ENCODE measurements around the gene FAM131B.
A peak's percentile ranks its signal among the peaks of the same experiment; 100 is the strongest.

The FAM131B gene

DNA sequence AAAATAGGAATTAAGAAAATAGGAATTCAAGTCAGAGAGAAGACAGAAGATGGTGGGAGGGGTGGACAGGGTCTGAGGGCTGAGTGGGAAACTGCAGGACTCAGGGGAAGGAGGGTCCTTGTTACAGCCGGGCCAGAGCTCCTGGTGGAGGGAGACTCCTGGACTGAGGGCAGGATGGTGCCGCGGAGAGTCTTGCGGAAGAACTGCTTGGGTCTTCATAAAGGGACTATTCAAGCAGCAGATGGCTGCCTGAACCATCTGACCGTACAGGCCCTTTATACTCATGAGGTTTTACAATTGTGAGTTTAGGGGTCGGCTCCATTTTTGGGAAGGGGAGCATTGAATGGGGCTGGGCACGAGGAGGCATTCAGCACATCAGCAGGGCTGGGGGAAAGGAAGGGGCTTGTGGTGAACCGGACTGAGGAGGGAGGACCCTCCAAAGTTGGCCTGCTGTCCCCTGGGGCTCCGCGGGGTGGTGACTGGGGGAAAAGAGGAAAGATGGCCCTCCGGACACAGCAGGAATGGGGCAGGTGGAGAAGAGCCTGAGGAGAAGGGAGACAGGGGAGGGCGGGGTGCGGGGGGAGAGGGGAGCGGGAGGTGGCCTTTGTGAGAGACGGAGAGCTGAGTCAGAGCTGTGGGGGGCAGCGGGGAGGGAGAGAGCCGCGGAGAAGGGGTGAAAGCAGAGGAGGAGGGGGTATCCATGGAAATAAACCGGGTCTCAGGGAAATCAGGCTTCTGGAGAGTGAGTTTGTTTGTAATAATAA is 1.5 kb downstream of the FAM131B start:
- no peak for DNase-seq (ENCODE audit: low read depth in 4 of 4, low spot score in 1 of 4)

- DNase-seq (ENCODE audit: low read depth in 4 of 4, low spot score in 1 of 4), result no peak
These were observed 2.7 kb downstream of the FAM131B start for GRCh38 chr7:143359771-143360353.

DNA sequence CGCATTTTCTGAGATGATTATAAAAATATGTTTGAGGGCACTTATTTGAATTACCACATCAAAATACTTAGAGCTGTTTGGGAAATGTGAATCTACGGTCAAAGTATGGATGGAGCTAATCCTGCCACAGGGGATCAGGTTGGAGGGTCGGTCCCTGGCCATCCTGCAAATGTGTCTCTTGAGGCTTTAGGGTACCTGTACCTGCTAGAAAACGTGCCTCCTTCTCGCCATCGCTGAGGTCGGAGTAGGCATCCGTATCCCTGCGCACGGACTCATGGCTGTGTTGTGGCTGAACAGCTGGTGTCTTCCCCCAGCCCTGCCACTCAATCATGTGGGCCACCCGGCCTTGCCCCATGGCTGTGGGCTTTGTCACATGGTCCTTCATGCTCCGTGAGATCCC is 3.9 kb downstream of the FAM131B start:
- DNase-seq (ENCODE audit: low read depth in 4 of 4, low spot score in 1 of 4), result no peak

DNA sequence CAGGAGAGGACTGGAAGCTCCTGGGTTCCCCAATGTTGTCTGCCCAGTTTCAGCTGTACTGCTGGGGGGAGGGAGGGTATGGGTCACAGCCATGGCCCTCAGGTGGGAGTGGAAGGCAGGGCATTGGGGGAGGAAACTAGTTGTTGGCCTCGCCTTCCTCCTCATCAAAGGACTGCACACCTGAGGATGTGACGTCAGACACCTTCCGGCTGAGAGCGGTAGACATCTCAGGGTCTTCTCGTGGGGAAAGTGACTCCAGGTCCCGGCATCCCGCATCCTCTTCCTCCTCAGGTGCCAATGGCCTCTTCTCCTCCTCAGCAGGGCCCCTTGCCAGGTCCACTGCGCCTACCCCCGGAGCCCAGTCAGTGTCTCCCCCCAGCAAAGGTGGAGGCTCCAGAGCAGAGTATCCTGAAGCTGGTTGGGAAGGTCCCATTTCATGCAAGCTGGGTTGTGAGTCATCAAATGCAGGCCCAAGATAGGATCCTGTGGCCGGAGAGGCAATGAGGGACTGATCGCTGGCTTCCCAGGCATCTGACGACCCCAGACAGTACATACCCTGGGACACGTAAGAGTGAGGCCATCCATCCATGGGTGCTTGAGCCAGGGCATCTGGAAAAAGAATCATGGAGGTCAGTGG is 6.0 kb downstream of the FAM131B start:
- no peak for DNase-seq (ENCODE audit: low read depth in 4 of 4, low spot score in 1 of 4)

- DNase-seq (ENCODE audit: low read depth in 4 of 4, low spot score in 1 of 4), result no peak
These were observed 6.8 kb downstream of the FAM131B start for GRCh38 chr7:143355450-143356385.

DNA sequence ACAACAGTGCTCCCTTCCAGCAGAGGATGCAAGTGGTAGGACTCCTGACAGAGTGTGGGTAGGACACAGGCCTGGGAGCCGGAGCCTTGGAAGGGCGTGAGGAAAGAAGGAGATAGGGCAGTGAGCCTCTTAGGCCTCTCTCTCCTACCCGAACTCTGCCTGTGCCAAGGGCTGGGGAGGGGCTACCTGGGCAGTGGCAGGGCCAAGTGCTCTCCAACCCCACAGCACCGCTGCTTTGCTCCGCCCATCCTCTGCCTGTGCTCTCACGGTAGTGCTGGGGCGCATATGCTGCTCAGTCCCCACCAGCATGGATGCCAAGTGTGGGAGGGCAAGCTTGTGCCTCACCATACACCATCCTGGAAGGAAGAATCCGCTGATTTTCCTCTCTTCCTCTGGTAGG is 7.5 kb downstream of the FAM131B start:
- no peak for DNase-seq (ENCODE audit: low read depth in 4 of 4, low spot score in 1 of 4)

DNA sequence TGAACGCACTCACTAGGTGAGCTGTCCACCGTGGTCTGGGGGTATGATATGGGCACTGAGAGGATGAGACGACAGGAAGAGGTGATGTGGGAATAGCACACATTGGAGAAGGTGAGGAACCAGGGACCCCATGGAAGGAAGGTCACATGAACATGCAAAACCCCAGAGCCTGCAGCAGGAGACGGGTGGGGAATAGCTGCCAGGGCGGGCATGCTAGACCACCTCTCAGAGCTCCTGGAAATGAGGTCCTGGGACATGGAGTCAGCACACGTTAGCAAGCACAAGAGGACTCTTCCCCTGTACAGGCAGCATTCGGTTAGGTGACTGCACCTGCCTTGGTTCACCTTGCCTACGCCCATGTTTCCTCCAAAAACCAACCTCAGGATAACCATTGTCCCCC is 8.1 kb downstream of the FAM131B start:
- no peak for DNase-seq (ENCODE audit: low read depth in 4 of 4, low spot score in 1 of 4)

DNA sequence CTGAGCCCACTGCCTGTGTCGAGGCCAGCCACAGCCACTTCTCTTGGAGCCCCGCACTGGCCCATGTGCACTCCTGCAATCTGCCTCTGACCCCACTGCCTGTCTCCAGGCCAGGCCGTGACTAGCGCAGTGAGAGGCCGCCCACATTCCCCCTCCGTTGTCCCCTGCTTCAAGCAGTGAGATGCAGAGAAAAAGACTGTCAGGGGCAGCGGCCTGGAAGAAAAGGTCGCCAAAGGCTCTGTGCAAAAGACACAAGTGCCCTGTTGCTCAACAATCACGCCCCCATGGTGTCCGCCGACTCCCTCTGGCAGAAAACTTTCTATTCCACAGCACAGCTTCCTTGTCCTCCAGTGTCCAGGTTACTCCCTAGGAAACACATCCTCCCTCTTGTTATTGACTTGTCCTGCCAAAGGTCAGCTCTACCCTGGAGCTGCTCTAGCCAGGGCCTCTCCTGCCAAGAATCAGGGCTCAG is 9.9 kb downstream of the FAM131B start:
- DNase-seq (ENCODE audit: low read depth in 4 of 4, low spot score in 1 of 4), result no peak

GRCh38 chr7:143351574-143351973 is 10.9 kb downstream of the FAM131B start:
- no peak for DNase-seq (ENCODE audit: low read depth in 4 of 4, low spot score in 1 of 4)

DNA sequence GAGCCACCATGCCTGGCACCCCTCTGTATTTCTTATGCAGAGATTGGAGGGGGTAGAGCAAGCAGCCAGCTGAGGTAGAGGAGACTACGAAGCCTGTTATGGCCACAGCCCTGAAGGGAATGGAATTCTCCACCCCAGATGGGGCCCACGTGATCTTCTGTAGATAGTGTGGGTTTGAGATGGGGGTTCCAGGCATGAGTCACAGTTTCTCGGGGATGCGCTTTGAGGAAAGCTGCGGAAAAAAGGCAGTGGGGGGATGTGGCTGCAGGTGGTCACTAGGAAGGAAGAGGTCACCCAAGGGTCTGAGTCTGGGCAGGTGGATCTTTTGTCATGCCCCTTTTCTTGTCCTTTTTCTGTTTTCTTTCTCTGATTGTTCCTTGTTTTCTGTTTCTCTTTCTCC is 11.5 kb downstream of the FAM131B start:
- DNase-seq (ENCODE audit: low read depth in 4 of 4, low spot score in 1 of 4), result no peak

GRCh38 chr7:143347950-143348349 is 14.6 kb downstream of the FAM131B start:
- no peak for DNase-seq (ENCODE audit: low read depth in 4 of 4, low spot score in 1 of 4)

GRCh38 chr7:143346018-143346417 is 16.5 kb downstream of the FAM131B start:
- no peak for DNase-seq (ENCODE audit: low read depth in 4 of 4, low spot score in 1 of 4)

DNA sequence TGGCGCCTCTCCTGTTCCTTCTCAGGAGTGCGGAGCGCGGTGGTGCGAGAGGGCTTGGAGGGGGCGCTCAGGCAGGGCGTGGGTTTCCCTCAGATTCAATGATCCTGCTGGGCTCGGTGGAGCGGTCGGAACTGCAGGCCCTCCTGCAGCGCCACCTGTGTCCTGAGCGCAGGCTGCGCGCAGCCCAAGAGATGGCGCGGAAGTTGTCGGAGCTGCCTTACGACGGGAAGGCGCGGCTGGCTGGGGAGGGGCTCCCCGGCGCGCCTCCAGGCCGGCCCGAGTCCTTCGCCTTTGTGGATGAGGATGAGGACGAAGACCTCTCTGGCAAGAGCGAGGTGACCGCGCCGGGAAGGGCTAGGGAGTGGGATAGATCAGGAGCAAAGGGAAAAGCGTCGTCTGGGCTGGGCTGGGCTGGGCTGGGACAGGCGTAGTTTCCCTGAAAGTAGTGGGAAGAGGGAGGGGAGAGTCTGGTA is 17.0 kb downstream of the FAM131B start:
- peak; percentile 35 to 52 (median 42) for DNase-seq (ENCODE audit: low read depth in 4 of 4, low spot score in 1 of 4)

DNA sequence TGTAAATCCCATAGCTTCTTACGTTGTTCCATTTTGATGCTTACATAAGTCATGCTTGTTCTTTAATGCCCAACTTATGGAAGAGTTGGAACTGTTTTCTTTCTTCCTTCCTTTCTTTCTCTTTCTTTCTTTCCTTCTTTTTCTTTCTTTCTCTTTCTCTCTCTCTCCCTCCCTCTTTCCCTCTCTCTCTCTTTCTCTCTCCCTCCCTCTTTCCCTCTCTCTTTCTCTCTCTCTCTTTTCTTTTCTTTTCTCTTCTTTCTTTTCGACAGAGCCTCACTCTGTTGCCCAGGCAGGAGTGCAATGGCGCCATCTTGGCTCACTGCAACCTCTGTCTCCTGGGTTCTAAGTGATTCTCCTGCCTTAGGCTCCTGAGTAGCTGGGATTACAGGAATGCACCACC is 18.9 kb downstream of the FAM131B start:
- DNase-seq (ENCODE audit: low read depth in 4 of 4, low spot score in 1 of 4), result no peak

DNA sequence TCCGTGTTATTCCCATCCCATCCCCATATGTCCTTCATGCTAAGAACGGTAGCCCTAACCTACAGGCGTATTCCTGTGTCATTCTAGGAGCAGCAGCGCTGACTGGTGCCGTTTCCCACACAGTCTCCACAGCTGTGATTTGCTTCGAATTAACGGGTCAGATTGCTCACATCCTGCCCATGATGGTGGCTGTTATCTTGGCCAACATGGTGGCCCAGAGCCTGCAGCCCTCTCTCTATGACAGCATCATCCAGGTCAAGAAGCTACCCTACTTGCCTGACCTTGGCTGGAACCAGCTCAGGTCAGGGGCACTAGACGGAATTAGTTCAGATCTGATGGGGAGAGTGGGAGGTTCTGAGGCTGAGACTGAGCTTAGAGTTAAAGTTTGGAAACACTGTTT is 20.7 kb downstream of the FAM131B start:
- DNase-seq (ENCODE audit: low read depth in 4 of 4, low spot score in 1 of 4), result no peak

DNA sequence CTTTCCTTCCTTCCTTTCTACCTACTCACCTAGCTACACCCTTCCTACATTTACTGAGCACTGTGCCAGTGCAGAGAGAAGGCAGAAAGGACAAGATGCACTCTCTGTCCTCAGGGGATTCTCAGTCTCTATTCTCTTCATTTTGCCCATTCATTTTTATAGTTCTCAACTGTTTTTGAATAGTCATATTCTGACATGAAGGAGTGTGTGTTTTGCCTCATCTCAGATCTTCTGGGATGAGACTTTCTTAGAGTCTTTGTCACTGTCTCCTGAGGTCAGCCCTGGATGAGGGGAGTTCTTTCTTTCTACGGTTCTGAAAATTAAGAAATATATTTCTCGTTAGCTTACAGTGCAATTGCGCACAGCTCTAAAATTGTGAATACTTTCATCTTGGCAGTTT is 25.3 kb downstream of the FAM131B start:
- no peak for DNase-seq (ENCODE audit: low read depth in 4 of 4, low spot score in 1 of 4)

GRCh38 chr7:143334244-143334643 is 28.3 kb downstream of the FAM131B start:
- no peak for DNase-seq (ENCODE audit: low read depth in 4 of 4, low spot score in 1 of 4)

GRCh38 chr7:143331179-143331801 is 31.2 kb downstream of the FAM131B start:
- DNase-seq (ENCODE audit: low read depth in 4 of 4, low spot score in 1 of 4), result no peak

GRCh38 chr7:143329471-143330170 is 32.9 kb downstream of the FAM131B start:
- no peak for DNase-seq (ENCODE audit: low read depth in 4 of 4, low spot score in 1 of 4)

GRCh38 chr7:143327903-143328302 is 34.6 kb downstream of the FAM131B start:
- DNase-seq (ENCODE audit: low read depth in 4 of 4, low spot score in 1 of 4), result no peak

Data from stimulated activated CD4-positive, alpha-beta T cell treated with anti-CD3 and anti-CD28 coated beads, Interleukin-1b, Interleukin-23, amount 100 ng/mL, for 24 hours (primary cell).